Mucosa of descending colon (tissue), 3 donors: ENCODE results near the gene TLNRD1. TPM values are rescaled to one million over a fixed set of nuclear protein-coding genes. Genes with fewer than 3 reads are reported as not detected.

Experiments used
- ATAC-seq: fragments of 200-7000 bp; cut with Tn5 transposase; one replicate; pipeline ENCODE4 v1.9.1; 2020; ENCODE audit warnings: mild to moderate bottlenecking, moderate library complexity
- DNase-seq, 3 donors: peaks; one replicate each; pipeline ENCODE4 v3.0.0-alpha.2; 2020
- H3K36me3 ChIP-seq: fragments of 200-600 bp; one replicate; pipeline ENCODE4 v1.8.0; 2021; ENCODE audit warnings: low read depth, mild to moderate bottlenecking
- H3K4me1 ChIP-seq: fragments of 200-600 bp; one replicate; pipeline ENCODE4 v1.8.0; 2021; ENCODE audit warnings: low read depth, mild to moderate bottlenecking
- H3K4me3 ChIP-seq: fragments of 200-600 bp; one replicate; pipeline ENCODE4 v1.8.0; 2021; ENCODE audit warnings: mild to moderate bottlenecking
- H3K9me3 ChIP-seq: fragments of 200-600 bp; one replicate; pipeline ENCODE4 v1.8.0; 2021; ENCODE audit warnings: mild to moderate bottlenecking
- CTCF ChIP-seq: fragments of 200-600 bp; IDR thresholded peaks from one replicate; pipeline ENCODE4 v1.8.0; 2022; ENCODE audit warnings: antibody characterized with exemption, mild to moderate bottlenecking
- intact Hi-C, 2 donors: fragments of 100-400 bp; cut with DNase I in 1 of 2; cut with micrococcal nuclease in 1 of 2; formaldehyde crosslinking; loops; one replicate each; pipeline versions ENCODE4 v1.11.0 to v1.11.1; 2022; cut with DNase I, micrococcal nuclease
- total RNA-seq, 3 donors: library from RNA; stranded (reverse); fragmentation: NEBNext Ultra II Directional in 2 of 3; extraction: Animal tissue kit (Norgen Biotek cat#: 25700) in 2 of 3; gene quantifications; one replicate each; pipeline versions ENCODE4 v1.2.1 to v1.2.4, GENCODE V29; 2021 to 2023
- donor health status: DM: no; HTN: no; CAD: no; lungs with moderate emphysema.
- donor health status: DM: no; HTN: no; CAD: no.
- donor health status: DM: no; HTN: yes; CAD: no.

Gene TLNRD1
- total RNA-seq, 3 donors from 2014 or later, result 18.5 to 20.7 (median 18.6) TPM

GRCh38 chr15:81021321-81021720 is 20.6 kb downstream of the TLNRD1 start:
- H3K36me3 ChIP-seq, result no peaks in the 10 kb centered on the region
- ATAC-seq (no peak), DNase-seq (no peak)
- TF ChIP-seq CTCF, result no peak
- intact Hi-C loops, result no loop called here
- no peak overlapping the region for H3K4me3 ChIP-seq
- H3K9me3 ChIP-seq, result no peaks in the 10 kb centered on the region
- H3K4me1 ChIP-seq, result no peaks in the 10 kb centered on the region

GRCh38 chr15:81023483-81024264 is 23.0 kb downstream of the TLNRD1 start:
- peak; percentile 37 to 72 (median 46) for DNase-seq
- Histone ChIP-seq H3K4me1 (no peaks in the 10 kb centered on the region), H3K4me3 (no peak overlapping the region), H3K9me3 (no peaks in the 10 kb centered on the region), H3K36me3 (no peaks in the 10 kb centered on the region)
- ATAC-seq, result peak; percentile 62
- TF ChIP-seq CTCF, result no peak
- intact Hi-C loops, result no loop called here

- H3K4me1 ChIP-seq, result no peaks in the 10 kb centered on the region
- DNase-seq (no peak), ATAC-seq (no peak)
- H3K36me3 ChIP-seq, result no peaks in the 10 kb centered on the region
- no peak overlapping the region for H3K4me3 ChIP-seq
- no peak for TF ChIP-seq CTCF
- H3K9me3 ChIP-seq, result no peaks in the 10 kb centered on the region
- intact Hi-C loops, result no loop called here
Observed at GRCh38 chr15:81024265-81024872, 23.6 kb downstream of the TLNRD1 start.

GRCh38 chr15:81024936-81025335 is 24.2 kb downstream of the TLNRD1 start:
- no peak for DNase-seq
- H3K4me1 ChIP-seq, result no peaks in the 10 kb centered on the region
- H3K9me3 ChIP-seq, result no peaks in the 10 kb centered on the region
- intact Hi-C loops, result no loop called here
- no peak for TF ChIP-seq CTCF
- no peak for ATAC-seq
- no peak overlapping the region for H3K4me3 ChIP-seq
- H3K36me3 ChIP-seq, result no peaks in the 10 kb centered on the region

GRCh38 chr15:81025721-81026370 is 25.1 kb downstream of the TLNRD1 start:
- no peak overlapping the region for H3K4me3 ChIP-seq
- H3K9me3 ChIP-seq, result no peaks in the 10 kb centered on the region
- H3K4me1 ChIP-seq, result no peaks in the 10 kb centered on the region
- no peak for ATAC-seq
- DNase-seq, result no peak
- intact Hi-C loops, result no loop called here
- H3K36me3 ChIP-seq, result no peaks in the 10 kb centered on the region
- TF ChIP-seq CTCF, result no peak
